MM.1S (cell line): ENCODE results near the gene JADE2.
"Not testable (repeated sequence)": the region's sequence is repeated elsewhere in the genome, so short reads cannot be mapped to it uniquely, and the experiment has no call there.

ENCODE experiments used
- DNase-seq: peaks from one replicate; pipeline ENCODE4 v3.0.0-alpha.2; 2015
- H2AFZ ChIP-seq: fragments of 300-600 bp; sonication (generic); 2 replicates; pipeline ENCODE4 v1.6.0; 2016; ENCODE audit warnings: antibody characterized with exemption, low read length
- H3F3A ChIP-seq: fragments of 300-600 bp; sonication (generic); 2 replicates; pipeline ENCODE4 v1.6.1; 2016; ENCODE audit warnings: mild to moderate bottlenecking, antibody characterized with exemption, low read length, moderate library complexity, mixed read lengths; ENCODE audit not compliant: insufficient read depth
- H3K27ac ChIP-seq: fragments of 300-600 bp; sonication (generic); 2 replicates; pipeline ENCODE4 v1.5.1; 2016; ENCODE audit warnings: mild to moderate bottlenecking, low read length
- H3K27me3 ChIP-seq: fragments of 300-600 bp; sonication (generic); replicated peaks from 2 replicates; pipeline ENCODE4 v1.6.0; 2016; ENCODE audit warnings: low read length; ENCODE audit not compliant: insufficient read depth
- H3K36me3 ChIP-seq: fragments of 300-600 bp; sonication (generic); replicated peaks from 2 replicates; pipeline ENCODE4 v1.6.1; 2016; ENCODE audit warnings: mild to moderate bottlenecking, low read length, mixed read lengths; ENCODE audit not compliant: insufficient read depth
- H3K4me1 ChIP-seq: fragments of 300-600 bp; sonication (generic); 2 replicates; pipeline ENCODE4 v1.6.1; 2016; ENCODE audit warnings: low read length, mixed read lengths
- H3K4me2 ChIP-seq: fragments of 300-600 bp; sonication (generic); 2 replicates; pipeline ENCODE4 v1.6.0; 2016; ENCODE audit warnings: low read depth, low read length
- H3K4me3 ChIP-seq: fragments of 300-600 bp; sonication (generic); 2 replicates; pipeline ENCODE4 v1.5.1; 2016; ENCODE audit warnings: low read length, mixed read lengths
- H3K79me2 ChIP-seq: fragments of 300-600 bp; sonication (generic); 2 replicates; pipeline ENCODE4 v1.6.1; 2016; ENCODE audit warnings: mixed run types, low read length, mixed read lengths
- H3K9ac ChIP-seq: fragments of 300-600 bp; sonication (generic); 2 replicates; pipeline ENCODE4 v1.6.1; 2016; ENCODE audit warnings: low read length, mixed read lengths
- H3K9me2 ChIP-seq: fragments of 300-600 bp; sonication (generic); replicated peaks from 2 replicates; pipeline ENCODE4 v1.6.1; 2016; ENCODE audit warnings: mild to moderate bottlenecking, low read length, mixed read lengths; ENCODE audit not compliant: insufficient read depth
- H3K9me3 ChIP-seq: fragments of 300-600 bp; sonication (generic); replicated peaks from 2 replicates; pipeline ENCODE4 v1.6.1; 2016; ENCODE audit warnings: mild to moderate bottlenecking, low read length, mixed read lengths; ENCODE audit not compliant: insufficient read depth
- H4K20me1 ChIP-seq: fragments of 300-600 bp; sonication (generic); 2 replicates; pipeline ENCODE4 v1.6.1; 2016; ENCODE audit warnings: mild to moderate bottlenecking, low read length, moderate library complexity, mixed read lengths; ENCODE audit not compliant: insufficient read depth
- EZH2 ChIP-seq: fragments of 300-600 bp; sonication (generic); optimal IDR thresholded peaks from 2 replicates; pipeline ENCODE3; 2017; ENCODE audit warnings: low read depth, mild to moderate bottlenecking, antibody characterized with exemption, low read length, mixed read lengths
- EZH2phosphoT487 ChIP-seq: fragments of 300-600 bp; sonication (generic); IDR thresholded peaks from 2 replicates; pipeline ENCODE4 v1.6.1; 2018; ENCODE audit warnings: antibody characterized with exemption, low read length
- TF ChIP-seq, protein P1 (sequence below): fragments of 300-600 bp; sonication (generic); IDR thresholded peaks from 2 replicates; pipeline ENCODE4 v1.5.1; 2016; ENCODE audit warnings: antibody characterized with exemption, low read length, mixed read lengths

JADE2 gene

DNA sequence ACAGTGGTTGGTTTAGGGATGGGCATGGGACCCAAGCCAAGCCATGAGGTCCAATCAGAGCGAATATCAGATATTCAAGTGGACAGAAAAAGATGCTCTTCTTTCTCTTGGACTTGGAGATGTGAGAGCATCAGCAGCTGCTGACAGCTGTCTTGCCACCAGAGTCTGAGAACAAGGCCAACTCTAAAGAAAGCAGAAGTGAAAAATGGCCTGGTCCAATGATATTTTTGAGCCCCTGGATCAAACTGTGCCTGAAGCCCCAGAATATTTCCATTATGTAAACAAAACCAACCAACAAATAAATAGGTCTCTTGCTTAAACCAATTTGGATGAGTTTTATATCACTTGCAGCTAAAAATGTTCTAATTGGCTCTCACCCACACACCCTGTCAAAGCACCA is 30.7 kb upstream of the JADE2 start:
- Histone ChIP-seq H3K9ac (no peak overlapping the region), H3K4me2 (no peak overlapping the region), H4K20me1 (no peaks in the 10 kb centered on the region), H2AFZ (no peak overlapping the region), H3K9me3 (no peaks in the 10 kb centered on the region), H3K27me3 (no peaks in the 10 kb centered on the region), H3K27ac (no peak overlapping the region), H3K79me2 (no peaks in the 10 kb centered on the region), H3K36me3 (no peaks in the 10 kb centered on the region), H3K9me2 (no peaks in the 10 kb centered on the region), H3K4me3 (no peak overlapping the region), H3F3A (no peaks in the 10 kb centered on the region), H3K4me1 (no peaks in the 10 kb centered on the region)
- TF ChIP-seq, protein P1, sequence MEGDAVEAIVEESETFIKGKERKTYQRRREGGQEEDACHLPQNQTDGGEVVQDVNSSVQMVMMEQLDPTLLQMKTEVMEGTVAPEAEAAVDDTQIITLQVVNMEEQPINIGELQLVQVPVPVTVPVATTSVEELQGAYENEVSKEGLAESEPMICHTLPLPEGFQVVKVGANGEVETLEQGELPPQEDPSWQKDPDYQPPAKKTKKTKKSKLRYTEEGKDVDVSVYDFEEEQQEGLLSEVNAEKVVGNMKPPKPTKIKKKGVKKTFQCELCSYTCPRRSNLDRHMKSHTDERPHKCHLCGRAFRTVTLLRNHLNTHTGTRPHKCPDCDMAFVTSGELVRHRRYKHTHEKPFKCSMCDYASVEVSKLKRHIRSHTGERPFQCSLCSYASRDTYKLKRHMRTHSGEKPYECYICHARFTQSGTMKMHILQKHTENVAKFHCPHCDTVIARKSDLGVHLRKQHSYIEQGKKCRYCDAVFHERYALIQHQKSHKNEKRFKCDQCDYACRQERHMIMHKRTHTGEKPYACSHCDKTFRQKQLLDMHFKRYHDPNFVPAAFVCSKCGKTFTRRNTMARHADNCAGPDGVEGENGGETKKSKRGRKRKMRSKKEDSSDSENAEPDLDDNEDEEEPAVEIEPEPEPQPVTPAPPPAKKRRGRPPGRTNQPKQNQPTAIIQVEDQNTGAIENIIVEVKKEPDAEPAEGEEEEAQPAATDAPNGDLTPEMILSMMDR = no peak
- TF ChIP-seq EZH2 (no peak), EZH2phosphoT487 (no peak)
- no peak for DNase-seq

DNA sequence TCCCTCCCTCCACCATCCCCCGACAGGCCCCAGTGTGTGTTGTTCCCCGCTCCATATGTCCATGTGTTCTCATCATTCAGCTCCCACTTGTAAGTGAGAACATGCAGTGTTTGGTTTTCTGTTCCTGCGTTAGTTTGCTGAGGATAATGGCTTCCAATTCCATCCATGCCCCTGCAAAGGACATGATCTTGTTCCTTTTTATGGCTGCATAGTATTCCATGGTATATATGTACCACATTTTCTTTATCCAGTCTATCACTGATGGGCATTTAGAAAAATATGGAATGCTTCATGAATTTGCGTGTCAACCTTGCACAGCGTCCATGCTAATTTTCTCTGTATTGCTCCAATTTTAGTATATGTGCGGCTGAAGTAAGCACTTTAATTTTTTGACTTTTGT is 25.6 kb upstream of the JADE2 start:
- not testable (repeated sequence) for H3K9ac ChIP-seq, H3K79me2 ChIP-seq, H3K4me2 ChIP-seq, DNase-seq, H3K9me3 ChIP-seq, H2AFZ ChIP-seq, H3K9me2 ChIP-seq, H3F3A ChIP-seq, H3K27me3 ChIP-seq, H4K20me1 ChIP-seq, H3K27ac ChIP-seq, H3K4me3 ChIP-seq, H3K36me3 ChIP-seq
- peaks cover 12% of the 10 kb centered on the region for H3K4me1 ChIP-seq

DNA sequence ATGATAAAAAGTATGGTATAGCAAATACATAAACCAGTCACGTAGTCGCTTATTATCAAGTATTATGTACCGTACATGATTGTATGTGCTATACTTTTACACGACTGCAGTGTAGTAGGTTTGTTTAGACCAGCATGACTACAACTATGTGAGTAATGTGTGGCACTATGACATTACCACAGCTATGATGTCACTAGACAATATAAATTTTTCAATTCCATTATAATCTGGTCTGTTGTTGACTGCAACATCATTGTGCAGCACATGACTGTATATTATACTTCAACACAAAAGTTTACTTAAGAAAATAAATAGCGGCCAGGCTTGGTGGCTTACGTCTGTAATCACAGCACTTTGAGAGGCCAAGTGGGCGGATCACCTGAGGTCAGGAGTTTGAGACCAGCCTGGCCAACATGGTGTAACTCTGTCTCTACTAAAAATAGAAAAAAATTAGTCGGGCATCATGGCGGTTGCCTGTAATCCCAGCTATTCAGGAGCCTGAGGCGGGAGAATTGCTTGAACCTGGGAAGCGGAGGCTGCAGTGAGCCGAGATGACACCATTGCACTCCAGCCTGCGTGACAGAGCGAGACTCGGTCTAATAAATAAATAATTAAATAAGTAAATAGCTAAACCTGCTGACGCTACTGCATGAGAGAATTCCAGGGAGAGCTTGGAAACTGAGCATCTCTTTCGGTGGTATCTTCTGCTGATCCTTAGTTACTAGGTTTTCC is 24.6 kb upstream of the JADE2 start:
- no peak overlapping the region for H3K4me3 ChIP-seq
- H3K9me2 ChIP-seq = no peaks in the 10 kb centered on the region
- H3K27me3 ChIP-seq = no peaks in the 10 kb centered on the region
- no peak overlapping the region for H3K4me2 ChIP-seq
- no peak overlapping the region for H3K27ac ChIP-seq
- TF ChIP-seq EZH2 = no peak
- TF ChIP-seq, protein P1 = no peak
- no peak for TF ChIP-seq EZH2phosphoT487
- no peak overlapping the region for H2AFZ ChIP-seq
- no peak overlapping the region for H3K9ac ChIP-seq
- H3F3A ChIP-seq = peaks cover 6% of the 10 kb centered on the region; the same call in 1 of the 2 replicates
- H3K9me3 ChIP-seq = no peaks in the 10 kb centered on the region
- peaks cover 12% of the 10 kb centered on the region for H3K4me1 ChIP-seq
- H3K79me2 ChIP-seq = no peaks in the 10 kb centered on the region
- no peaks in the 10 kb centered on the region for H3K36me3 ChIP-seq
- H4K20me1 ChIP-seq = no peaks in the 10 kb centered on the region
- no peak for DNase-seq

DNA sequence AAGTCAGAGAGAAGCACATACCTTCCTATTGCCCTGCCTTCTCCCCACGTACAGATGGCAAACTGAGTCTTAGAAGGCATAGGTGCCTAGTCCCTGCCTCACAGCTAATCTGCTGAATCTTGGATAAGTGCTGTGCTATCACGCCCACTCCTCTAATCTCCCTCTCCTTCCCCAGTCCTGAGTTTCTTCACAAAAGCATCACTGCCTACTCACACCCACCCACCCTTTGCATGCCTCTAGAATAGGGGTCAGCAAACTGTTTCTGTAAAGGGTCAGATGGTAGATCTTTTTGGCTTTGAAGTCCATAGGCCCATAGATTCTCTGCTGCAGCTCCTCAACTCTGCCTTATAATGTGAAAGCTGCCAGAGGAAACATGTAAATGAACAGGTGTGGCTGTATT is 23.2 kb upstream of the JADE2 start:
- TF ChIP-seq EZH2 (no peak), EZH2phosphoT487 (no peak)
- TF ChIP-seq, protein P1 = no peak
- Histone ChIP-seq H2AFZ (no peak overlapping the region), H3K4me2 (no peak overlapping the region), H3K4me3 (no peak overlapping the region), H3K9me3 (no peaks in the 10 kb centered on the region), H3K9me2 (no peaks in the 10 kb centered on the region), H4K20me1 (no peaks in the 10 kb centered on the region), H3K27me3 (no peaks in the 10 kb centered on the region), H3K4me1 (peaks cover 12% of the 10 kb centered on the region), H3K9ac (no peak overlapping the region), H3K27ac (no peak overlapping the region), H3F3A (peaks cover 6% of the 10 kb centered on the region; the same call in 1 of the 2 replicates), H3K36me3 (no peaks in the 10 kb centered on the region), H3K79me2 (no peaks in the 10 kb centered on the region)
- DNase-seq = no peak
